GM19099 (cell line): Measurements from ENCODE around the gene ABHD17C.

Source experiments
- POLR2A ChIP-seq: IDR thresholded peaks from 3 replicates; pipeline ENCODE4 v1.6.1; 2011; ENCODE audit warnings: low read depth; ENCODE audit not compliant: insufficient read length; ENCODE audit errors: extremely low read depth

Gene ABHD17C

GRCh38 chr15:80780416-80781221 is 85.5 kb downstream of the ABHD17C start:
- TF ChIP-seq POLR2A: no peak

DNA sequence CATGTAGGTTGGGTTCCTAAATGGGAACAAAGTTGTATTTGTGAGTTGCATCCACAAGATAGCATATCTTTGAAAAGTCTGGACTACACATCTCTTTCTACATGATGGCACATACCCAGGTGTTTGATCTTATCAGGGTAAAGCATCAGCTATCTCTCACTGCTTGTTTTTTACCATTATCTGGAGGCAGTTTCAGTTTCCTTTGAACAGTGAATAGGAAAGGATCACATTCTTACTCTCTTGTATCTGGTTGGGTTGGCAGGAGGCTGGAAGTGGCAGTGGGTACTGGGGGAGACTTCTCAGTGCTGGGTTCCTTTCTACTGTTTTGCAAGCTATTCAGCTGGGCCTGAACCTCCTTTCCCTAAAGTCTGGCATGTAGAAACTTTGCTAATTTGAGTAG is 88.2 kb downstream of the ABHD17C start:
- no peak for TF ChIP-seq POLR2A

DNA sequence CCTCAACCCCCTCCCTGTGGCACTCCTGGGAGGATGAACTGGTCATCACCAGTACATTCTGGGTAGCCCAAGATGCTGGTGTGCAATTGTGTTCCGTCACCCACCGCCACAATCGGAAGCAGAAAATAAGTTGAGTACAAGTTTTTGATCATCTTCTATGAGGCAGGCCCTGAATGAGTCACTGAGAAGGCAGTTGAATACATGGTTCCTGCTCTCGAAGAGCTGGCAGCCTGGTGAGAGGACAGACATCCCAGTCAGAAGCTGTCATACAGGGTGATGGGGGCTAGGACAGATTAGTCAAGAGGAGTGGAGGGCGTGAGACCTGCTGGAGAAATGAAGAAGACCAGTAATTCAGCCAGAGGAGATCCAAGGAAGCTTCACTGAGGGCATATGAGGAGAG is 90.2 kb downstream of the ABHD17C start:
- no peak for TF ChIP-seq POLR2A

- no peak for TF ChIP-seq POLR2A
Observed at GRCh38 chr15:80785811-80786354, 90.8 kb downstream of the ABHD17C start.

GRCh38 chr15:80787316-80787715 is 92.2 kb downstream of the ABHD17C start:
- no peak for TF ChIP-seq POLR2A

GRCh38 chr15:80788536-80788935 is 93.4 kb downstream of the ABHD17C start:
- no peak for TF ChIP-seq POLR2A

- no peak for TF ChIP-seq POLR2A
Observed at GRCh38 chr15:80789296-80789695, 94.2 kb downstream of the ABHD17C start.

- no peak for TF ChIP-seq POLR2A
Observed at GRCh38 chr15:80789796-80790195, 94.7 kb downstream of the ABHD17C start.

- no peak for TF ChIP-seq POLR2A
Observed at GRCh38 chr15:80790236-80790635, 95.1 kb downstream of the ABHD17C start.

DNA sequence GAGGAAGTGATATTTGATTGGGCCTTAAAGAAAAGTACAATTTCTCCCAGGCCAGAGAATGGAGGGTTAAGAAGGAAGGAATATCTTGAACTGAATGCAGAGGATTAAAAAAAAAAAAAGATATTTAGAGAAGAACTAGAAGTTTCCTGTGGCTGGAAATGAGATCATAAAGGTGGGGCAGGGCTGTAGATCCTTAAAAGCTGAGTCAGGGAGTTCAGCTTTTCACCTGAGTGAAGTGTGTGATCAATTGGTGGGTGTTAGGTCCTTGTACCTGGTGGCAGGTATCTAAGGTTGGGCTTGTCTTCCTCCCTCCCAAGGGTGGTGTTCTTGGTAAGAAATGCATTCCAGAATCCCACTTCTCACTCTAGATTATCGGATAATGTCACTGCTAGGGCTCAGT is 95.9 kb downstream of the ABHD17C start:
- no peak for TF ChIP-seq POLR2A

- TF ChIP-seq POLR2A: no peak
Observed at GRCh38 chr15:80796407-80796806, 101.3 kb downstream of the ABHD17C start.

DNA sequence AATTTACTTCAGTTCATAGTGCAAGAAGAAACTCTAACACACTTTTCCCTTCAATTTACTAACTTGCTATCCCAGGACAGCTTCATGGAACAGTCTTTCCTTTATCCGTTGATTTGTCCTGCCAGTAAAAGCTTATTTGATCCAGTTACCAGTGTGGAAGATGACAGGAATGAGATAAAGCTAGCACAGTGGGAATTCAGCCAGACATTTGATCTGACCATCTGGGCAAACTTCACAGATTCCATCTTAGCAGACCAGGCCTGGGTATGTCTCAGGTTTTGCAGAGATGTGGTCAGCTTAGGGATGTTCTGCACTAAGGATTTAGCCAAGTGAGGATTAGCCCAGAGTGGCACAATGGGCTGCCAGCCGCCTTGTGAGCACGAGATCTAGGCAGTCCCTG is 103.8 kb downstream of the ABHD17C start:
- no peak for TF ChIP-seq POLR2A

GRCh38 chr15:80800067-80800466 is 105.0 kb downstream of the ABHD17C start:
- no peak for TF ChIP-seq POLR2A

GRCh38 chr15:80801891-80802680 is 107.0 kb downstream of the ABHD17C start:
- TF ChIP-seq POLR2A: no peak

- TF ChIP-seq POLR2A: no peak
Observed at GRCh38 chr15:80803580-80804525, 108.7 kb downstream of the ABHD17C start.

DNA sequence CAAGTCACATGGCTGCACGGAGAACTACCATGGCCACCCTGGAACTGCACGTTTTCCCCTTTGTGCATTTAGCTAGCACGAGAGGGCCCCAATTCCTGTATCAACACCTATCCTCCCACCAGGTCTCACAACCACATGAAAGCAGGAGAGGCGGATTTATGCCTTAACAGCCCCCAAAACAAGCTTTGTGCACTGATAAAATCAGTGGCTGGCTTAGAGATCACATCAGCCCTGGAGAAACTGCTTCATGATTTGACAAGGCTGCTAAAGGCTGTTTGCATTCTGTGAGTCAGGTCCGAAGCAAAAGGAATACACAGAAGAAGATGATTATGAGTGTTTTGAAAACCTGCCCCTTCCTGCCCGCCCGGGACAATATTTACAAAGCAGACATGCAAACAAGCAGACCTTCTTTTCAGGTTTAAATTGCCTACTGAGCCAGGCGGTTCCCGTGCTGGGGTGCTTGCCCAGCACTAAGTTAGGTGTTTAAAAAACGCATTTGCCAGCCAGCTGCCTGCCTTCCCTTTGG is 109.9 kb downstream of the ABHD17C start:
- no peak for TF ChIP-seq POLR2A
